ENCODE measurements around the gene QRFPR.

GRCh38 chr4:121283319-121283718 lies 97.5 kb downstream of the QRFPR start:
- no peak for TF ChIP-seq CTCF (IDR thresholded peaks at IDR 0.05 in 8 of 11, conservative IDR thresholded peaks at IDR 0.05 in 3 of 11)
- TF ChIP-seq POLR2AphosphoS5 (IDR thresholded peaks at IDR 0.05), result no peak
- no peak for TF ChIP-seq POLR2A (IDR thresholded peaks at IDR 0.05)

Measured in spleen (tissue), 7 donors.